ENCODE data around the gene ETV5.

GRCh38 chr3:186032321-186032720 lies 76.6 kb downstream of the ETV5 start:
- TF ChIP-seq CTCF (IDR thresholded peaks at IDR 0.05; ENCODE audit: low read depth, low read length) (no peak), EZH2phosphoT487 (IDR thresholded peaks at IDR 0.05; ENCODE audit: low read depth) (no peak)

Data from OCI-LY3 (cell line).